ENCODE measurements around the gene ALOXE3. TPM values are rescaled to one million over a fixed set of nuclear protein-coding genes. Genes with fewer than 3 reads are reported as not detected.
"Not testable (repeated sequence)": the region's sequence is repeated elsewhere in the genome, so short reads cannot be mapped to it uniquely, and the experiment has no call there.

Gene ALOXE3
- total RNA-seq, 4 donors from 2014 or later, result not detected

GRCh38 chr17:8110456-8110804, 7.9 kb downstream of the ALOXE3 start:
- Histone ChIP-seq H3K36me3 (no peaks in the 10 kb centered on the region), H3K27me3 (peaks cover 31 to 47% (median 38%) of the 10 kb centered on the region in 3 donors), H3K27ac (no peak overlapping the region), H3K4me1 (peaks cover 0 to 7% of the 10 kb centered on the region in 2 donors), H3K4me3 (no peak overlapping the region), H3K9me3 (no peaks in the 10 kb centered on the region)
- intact Hi-C loops (cut with DNase I; ENCODE audit: low total_unique reads) (no loop called here), in situ Hi-C loops (cut with MboI; ENCODE audit: low sequenced_read_pairs in 4 of 4) (no loop called here)
- DNase-seq (no peak), ATAC-seq (no peak)
- TF ChIP-seq POLR2A (IDR thresholded peaks at IDR 0.05) (no peak), CTCF (IDR thresholded peaks at IDR 0.05 in 4 of 5, conservative IDR thresholded peaks at IDR 0.05 in 1 of 5) (peak in 1 of 5 experiments; percentile 15)

- DNase-seq, result no peak
- TF ChIP-seq CTCF (IDR thresholded peaks at IDR 0.05 in 4 of 5, conservative IDR thresholded peaks at IDR 0.05 in 1 of 5) (peak; percentile 41 to 82 (median 68)), POLR2A (IDR thresholded peaks at IDR 0.05) (no peak)
Measured at GRCh38 chr17:8109661-8110455, 8.5 kb downstream of the ALOXE3 start.

GRCh38 chr17:8108972-8109660, 9.2 kb downstream of the ALOXE3 start:
- H3K9me3 ChIP-seq, result no peaks in the 10 kb centered on the region
- intact Hi-C loops (cut with DNase I; ENCODE audit: low total_unique reads), result no loop called here
- TF ChIP-seq CTCF (IDR thresholded peaks at IDR 0.05 in 4 of 5, conservative IDR thresholded peaks at IDR 0.05 in 1 of 5), result no peak
- no peak for TF ChIP-seq POLR2A (IDR thresholded peaks at IDR 0.05)
- no peak overlapping the region for H3K27ac ChIP-seq
- H3K4me3 ChIP-seq, result no peak overlapping the region
- DNase-seq (no peak), ATAC-seq (no peak)
- no peaks in the 10 kb centered on the region for H3K36me3 ChIP-seq
- in situ Hi-C loops (cut with MboI; ENCODE audit: low sequenced_read_pairs in 4 of 4), result no loop called here
- peaks cover 31 to 39% (median 38%) of the 10 kb centered on the region in 3 donors for H3K27me3 ChIP-seq
- peaks cover 0 to 7% of the 10 kb centered on the region in 2 donors for H3K4me1 ChIP-seq

More at GRCh38 chr17:8109661-8110455, 8.5 kb downstream of the ALOXE3 start:
- intact Hi-C loops (cut with DNase I; ENCODE audit: low total_unique reads) (no loop called here), in situ Hi-C loops (cut with MboI; ENCODE audit: low sequenced_read_pairs in 4 of 4) (no loop called here)
- H3K4me3 ChIP-seq, result no peak overlapping the region
- no peak for ATAC-seq
- H3K36me3 ChIP-seq, result no peaks in the 10 kb centered on the region
- H3K27ac ChIP-seq, result no peak overlapping the region
- H3K4me1 ChIP-seq, result peaks cover 0 to 7% of the 10 kb centered on the region in 2 donors
- no peaks in the 10 kb centered on the region for H3K9me3 ChIP-seq
- H3K27me3 ChIP-seq, result peaks cover 31 to 43% (median 38%) of the 10 kb centered on the region in 3 donors

GRCh38 chr17:8106980-8107379, 11.3 kb downstream of the ALOXE3 start:
- ATAC-seq; H3K9me3 ChIP-seq; H3K36me3 ChIP-seq; DNase-seq; H3K27ac ChIP-seq; H3K4me1 ChIP-seq; H3K4me3 ChIP-seq; in situ Hi-C loops (cut with MboI; ENCODE audit: low sequenced_read_pairs in 4 of 4); intact Hi-C loops (cut with DNase I; ENCODE audit: low total_unique reads): not testable (repeated sequence)
- H3K27me3 ChIP-seq, result peaks cover 24 to 31% (median 25%) of the 10 kb centered on the region in 3 donors

- Histone ChIP-seq H3K27me3 (peaks cover 14 to 21% (median 17%) of the 10 kb centered on the region in 3 donors), H3K36me3 (no peaks in the 10 kb centered on the region), H3K9me3 (no peaks in the 10 kb centered on the region), H3K4me1 (peaks cover 0 to 7% of the 10 kb centered on the region in 2 donors), H3K27ac (no peak overlapping the region), H3K4me3 (no peak overlapping the region)
- in situ Hi-C loops (cut with MboI; ENCODE audit: low sequenced_read_pairs in 4 of 4) (no loop called here), intact Hi-C loops (cut with DNase I; ENCODE audit: low total_unique reads) (no loop called here)
- no peak for DNase-seq
- TF ChIP-seq CTCF (IDR thresholded peaks at IDR 0.05 in 4 of 5, conservative IDR thresholded peaks at IDR 0.05 in 1 of 5) (no peak), POLR2A (IDR thresholded peaks at IDR 0.05) (no peak)
- no peak for ATAC-seq
Measured at GRCh38 chr17:8105957-8106398, 12.3 kb downstream of the ALOXE3 start.
